ENCODE data around the gene MIA3. TPM values are rescaled to one million over a fixed set of nuclear protein-coding genes. Genes with fewer than 3 reads are reported as not detected.
A peak's percentile ranks its signal among the peaks of the same experiment; 100 is the strongest.

Gene MIA3
- polyA plus RNA-seq, 1 of the 3 experiments (the other 2 are of a cell fraction): 51.4 TPM

DNA sequence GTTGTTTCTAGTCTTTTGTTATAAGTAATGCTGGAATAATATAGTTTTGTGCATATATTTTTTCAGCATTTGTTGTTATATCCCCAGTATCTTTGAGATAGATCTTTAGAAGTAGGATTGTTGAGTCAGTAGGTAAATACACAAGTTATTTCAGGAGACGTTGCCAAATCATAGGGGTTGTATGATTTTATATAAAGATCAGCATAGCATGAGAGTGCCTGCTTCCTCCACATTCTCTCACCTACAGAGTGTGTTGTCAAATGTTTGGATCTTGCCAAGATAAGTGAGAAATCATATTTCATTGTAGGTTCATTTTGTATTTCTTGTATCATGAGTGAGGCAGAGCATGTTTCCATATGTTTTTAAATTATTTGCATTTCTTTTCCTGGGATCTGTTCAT, 24.6 kb downstream of the MIA3 start (continued):
- TF ChIP-seq RCOR1 (IDR thresholded peaks at IDR 0.05; ENCODE audit: low read length) (no peak), PBX3 (IDR thresholded peaks at IDR 0.05) (no peak), FOXJ3 (CRISPR knock-in tag; IDR thresholded peaks at IDR 0.05) (no peak), ZBTB33 (IDR thresholded peaks at IDR 0.05; ENCODE audit: borderline replicate concordance, low read depth) (no peak), TAF1 (IDR thresholded peaks at IDR 0.05; ENCODE audit: borderline replicate concordance, low read depth, low read length) (no peak), NRF1 (IDR thresholded peaks at IDR 0.05; ENCODE audit: low read depth, low read length) (no peak)
- TF ChIP-seq, protein P1, sequence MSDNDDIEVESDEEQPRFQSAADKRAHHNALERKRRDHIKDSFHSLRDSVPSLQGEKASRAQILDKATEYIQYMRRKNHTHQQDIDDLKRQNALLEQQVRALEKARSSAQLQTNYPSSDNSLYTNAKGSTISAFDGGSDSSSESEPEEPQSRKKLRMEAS (IDR thresholded peaks at IDR 0.05; ENCODE audit: low read depth): no peak

GRCh38 chr1:222643606-222643937, 25.7 kb downstream of the MIA3 start:
- Histone ChIP-seq H3K9me3 (0 out of 2 replicates have a peak, but pooled peaks cover 4% of the 10 kb centered on the region), H3K4me2 (peak overlapping the region; percentile 93), H3K4me3 (ENCODE audit: low read depth in 2 of 2, low read length in 1 of 2) (peak overlapping the region; percentile 99), H4K20me1 (ENCODE audit: insufficient read depth) (no peaks in the 10 kb centered on the region), H3K79me2 (ENCODE audit: insufficient read depth) (peaks cover 26% of the 10 kb centered on the region), H3K9me2 (no peaks in the 10 kb centered on the region), H3F3A (replicated peaks; ENCODE audit: insufficient read depth) (peaks cover 26% of the 10 kb centered on the region), H3K27me3 (ENCODE audit: insufficient read depth) (no peaks in the 10 kb centered on the region), H3K27ac (ENCODE audit: low read depth in 2 of 2, low read length in 1 of 2) (peak overlapping the region; percentile 89 to 93), H2AFZ (ENCODE audit: low read depth) (peak overlapping the region; percentile 82), H3K4me1 (ENCODE audit: control insufficient read depth in 1 of 2, insufficient read depth in 2 of 2, low read depth in 1 of 2, low read length in 1 of 2) (peaks cover 0 to 9% of the 10 kb centered on the region in 2 experiments; a peak in 3 of 4 replicates), H3K36me3 (replicated peaks in 1 of 2; ENCODE audit: control insufficient read depth in 1 of 2, insufficient read depth in 2 of 2, low read length in 1 of 2) (peaks cover 15 to 57% of the 10 kb centered on the region in 2 experiments), H3K9ac (peak overlapping the region; percentile 86)
- POLR2A ChIA-PET: interaction anchor here (0.6 to 2.5 kb wide), 6 partner anchors 9 to 178 kb away, joined by 3 to 12 read pairs (median 4); partner anchors contain the start of genes AIDA and BROX
- CTCF ChIA-PET: interaction anchor here (0.8 to 7.1 kb wide), 3 partner anchors 9 to 178 kb away, joined by 3 to 50 read pairs (median 12); no protein-coding TSS in a partner anchor
- WGBS (ENCODE audit: low lambda C conversion rate): 6% methylated on average over 7 of the region's 10 CpGs
- no peak for DNase-seq
- TF ChIP-seq USF2 (IDR thresholded peaks at IDR 0.05; ENCODE audit: borderline replicate concordance, low read depth, low read length): no peak
- peak; percentile 75; the same call in 1 of the 2 replicates for TF ChIP-seq YY1 (IDR thresholded peaks at IDR 0.05; ENCODE audit: low read depth)
